Stimulated activated CD4-positive, alpha-beta T cell treated with anti-CD3 and anti-CD28 coated beads, TNF-alpha, amount 100 ng/mL, for 48 hours (primary cell): ENCODE results near the gene TGFB1.
"Not testable (repeated sequence)": the region's sequence is repeated elsewhere in the genome, so short reads cannot be mapped to it uniquely, and the experiment has no call there.

ENCODE experiments used
- DNase-seq, 3 donors: peaks; one replicate each; pipeline ENCODE4 v3.0.0-alpha.2; 2020; ENCODE audit warnings: low read depth in 3 of 3

The TGFB1 gene

DNA sequence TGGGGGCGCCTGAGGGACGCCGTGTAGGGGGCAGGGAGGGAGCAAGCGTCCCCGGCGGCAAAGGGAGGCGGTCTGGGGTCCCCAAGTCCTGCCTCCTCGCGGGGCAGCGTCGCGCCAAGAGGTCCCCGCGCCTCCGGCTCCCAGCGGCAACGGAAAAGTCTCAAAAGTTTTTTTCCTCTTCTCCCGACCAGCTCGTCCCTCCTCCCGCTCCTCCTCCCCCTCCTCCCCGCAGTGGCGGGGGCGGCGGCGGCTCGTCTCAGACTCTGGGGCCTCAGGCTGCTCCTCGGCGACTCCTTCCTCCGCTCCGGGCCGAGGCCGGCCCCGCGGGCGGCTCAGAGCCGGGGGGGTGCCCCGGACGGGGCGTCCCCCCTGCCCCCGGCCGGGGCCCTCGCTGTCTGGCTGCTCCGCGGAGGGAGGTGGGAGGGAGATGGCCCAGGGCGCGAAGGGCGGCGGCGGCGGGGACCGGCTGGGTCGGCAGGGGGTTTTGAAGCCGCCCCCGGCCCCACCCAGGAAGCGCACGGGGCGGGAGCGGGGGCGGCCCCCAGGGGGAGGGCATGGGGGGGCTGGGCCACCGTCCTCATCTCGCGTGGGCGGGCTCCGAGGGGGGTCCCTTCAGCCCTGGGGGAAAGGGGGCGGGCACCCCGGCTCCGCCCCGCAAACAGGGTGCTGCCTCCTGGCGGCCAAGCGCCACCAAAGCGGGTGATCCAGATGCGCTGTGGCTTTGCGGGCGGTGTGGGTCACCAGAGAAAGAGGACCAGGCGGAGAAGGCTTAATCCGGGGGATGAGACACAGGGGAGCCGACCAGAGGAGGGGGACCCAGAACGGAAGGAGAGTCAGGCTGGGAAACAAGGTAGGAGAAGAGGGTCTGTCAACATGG lies at the start of gene TGFB1:
TSS of gene TGFB1 (minus strand) at position 457 of the 877 bp plus-strand sequence. CDS start 878 bp downstream, outside the sequence.
- DNase-seq: peak; percentile 78 to 88 (median 78)

DNA sequence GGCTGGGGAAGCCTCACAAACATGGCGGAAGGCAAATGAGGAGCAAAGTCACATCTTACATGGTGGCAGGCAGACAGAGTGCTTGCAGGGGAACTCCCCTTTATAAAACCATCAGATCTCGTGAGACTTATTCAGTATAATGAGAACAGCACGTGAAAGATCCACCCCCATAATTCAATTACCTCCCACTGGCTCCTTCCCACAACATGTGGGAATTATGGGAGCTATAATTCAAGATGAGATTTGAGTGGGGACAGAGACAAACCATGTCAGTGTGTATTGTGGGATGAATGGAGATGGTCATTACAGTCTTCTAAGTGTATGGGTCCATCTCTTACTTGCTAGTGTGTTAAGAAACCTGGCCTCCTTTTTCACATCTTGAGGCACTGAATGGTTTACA lies 48.3 kb upstream of the TGFB1 start:
- DNase-seq: no peak

DNA sequence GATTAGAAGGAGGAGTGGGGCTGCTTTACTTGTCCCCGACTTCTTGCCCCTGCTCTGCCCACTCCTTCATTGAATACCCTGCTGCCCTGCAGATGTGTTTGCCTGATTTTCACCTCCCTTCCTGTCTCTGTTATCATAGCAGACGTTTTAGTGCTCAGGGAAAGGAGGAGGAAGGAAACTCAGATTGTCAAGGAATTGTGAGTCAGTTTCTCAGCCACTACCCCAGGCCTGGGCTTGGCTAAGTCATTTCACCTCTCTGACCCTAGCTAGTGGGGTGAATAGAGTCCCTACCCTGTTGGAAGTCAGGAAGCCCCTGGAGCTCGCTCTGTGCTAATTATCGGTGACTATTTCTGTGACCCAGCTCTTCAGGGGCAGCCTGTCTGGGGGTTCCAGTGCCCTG lies 47.8 kb upstream of the TGFB1 start:
- DNase-seq: no peak

DNA sequence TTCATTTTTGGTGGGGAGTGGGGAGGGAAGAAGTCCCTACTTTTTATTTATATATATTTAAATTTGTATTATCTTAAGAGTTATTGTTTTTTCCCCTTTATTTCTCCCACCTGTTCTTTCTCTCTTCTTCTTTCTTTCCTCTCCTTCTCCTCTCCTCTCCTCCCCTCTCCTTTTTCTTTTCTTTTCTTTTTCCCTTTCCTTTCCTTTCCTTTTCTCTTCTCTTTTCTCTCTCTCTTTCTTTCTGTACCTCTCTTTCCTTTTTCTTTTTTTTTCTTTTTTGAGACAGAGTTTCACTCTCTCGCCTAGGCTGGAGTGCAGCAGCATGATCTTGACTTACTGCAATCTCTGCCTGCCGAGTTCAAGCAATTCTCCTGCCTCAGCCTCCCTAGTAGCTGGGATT lies 45.8 kb upstream of the TGFB1 start:
- DNase-seq: no peak

DNA sequence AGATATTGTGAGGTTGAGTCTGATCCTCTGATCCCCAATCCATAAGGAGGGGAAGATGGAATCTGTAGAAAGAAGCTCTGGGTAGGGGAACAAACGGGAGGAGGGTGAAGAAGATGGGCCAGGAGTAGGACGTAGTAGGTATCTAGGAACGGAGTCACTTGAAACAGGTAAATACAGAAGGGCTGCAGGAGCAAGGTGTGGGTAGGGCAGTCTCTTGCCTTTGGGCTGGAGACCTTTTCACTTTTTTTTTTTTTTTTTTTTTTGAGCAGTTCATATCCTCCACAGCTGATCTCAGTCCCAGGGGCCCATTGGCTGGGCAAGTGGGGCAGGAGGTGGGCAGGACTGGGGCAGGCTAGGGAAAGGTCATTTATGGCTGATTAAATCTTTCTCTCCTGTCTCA lies 45.4 kb upstream of the TGFB1 start:
- DNase-seq: no peak

DNA sequence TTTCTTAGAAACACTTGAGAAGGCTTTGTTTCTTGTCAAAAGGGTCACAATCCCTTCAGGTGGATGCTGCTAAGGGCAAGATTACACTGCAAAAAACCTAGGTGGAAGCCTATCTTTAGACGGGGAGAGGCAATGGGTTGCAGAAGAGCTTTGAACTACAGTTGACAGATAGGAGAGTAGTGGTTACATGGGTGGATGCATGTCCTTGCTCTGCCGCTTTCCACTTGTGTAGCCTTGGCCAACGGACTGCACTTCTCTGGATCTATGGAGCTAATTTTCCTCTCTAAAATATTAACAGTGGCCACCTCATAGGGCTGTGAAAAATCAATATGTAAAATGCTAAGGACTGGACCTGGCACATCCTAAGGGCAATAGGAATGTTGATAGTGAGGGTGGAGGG lies 44.9 kb upstream of the TGFB1 start:
- DNase-seq: no peak

DNA sequence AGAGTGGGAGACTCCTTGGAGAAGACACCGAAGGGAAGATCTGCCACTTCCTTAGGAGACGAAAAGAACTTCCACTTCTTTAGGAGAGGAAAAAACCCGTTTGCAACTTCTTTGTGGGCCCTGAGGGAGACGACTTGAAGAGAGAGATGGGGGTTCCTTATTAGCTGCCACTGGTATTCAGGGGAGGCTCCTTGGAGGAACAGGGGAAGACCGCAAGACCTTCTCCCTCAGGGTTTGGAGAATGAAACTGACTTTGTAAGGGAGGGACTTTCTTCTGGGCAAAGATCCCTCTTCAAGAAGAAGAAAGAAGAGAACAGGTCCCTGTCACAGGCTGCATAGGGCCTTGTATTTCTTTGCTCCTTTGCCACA lies 44.3 kb upstream of the TGFB1 start:
- DNase-seq: no peak

DNA sequence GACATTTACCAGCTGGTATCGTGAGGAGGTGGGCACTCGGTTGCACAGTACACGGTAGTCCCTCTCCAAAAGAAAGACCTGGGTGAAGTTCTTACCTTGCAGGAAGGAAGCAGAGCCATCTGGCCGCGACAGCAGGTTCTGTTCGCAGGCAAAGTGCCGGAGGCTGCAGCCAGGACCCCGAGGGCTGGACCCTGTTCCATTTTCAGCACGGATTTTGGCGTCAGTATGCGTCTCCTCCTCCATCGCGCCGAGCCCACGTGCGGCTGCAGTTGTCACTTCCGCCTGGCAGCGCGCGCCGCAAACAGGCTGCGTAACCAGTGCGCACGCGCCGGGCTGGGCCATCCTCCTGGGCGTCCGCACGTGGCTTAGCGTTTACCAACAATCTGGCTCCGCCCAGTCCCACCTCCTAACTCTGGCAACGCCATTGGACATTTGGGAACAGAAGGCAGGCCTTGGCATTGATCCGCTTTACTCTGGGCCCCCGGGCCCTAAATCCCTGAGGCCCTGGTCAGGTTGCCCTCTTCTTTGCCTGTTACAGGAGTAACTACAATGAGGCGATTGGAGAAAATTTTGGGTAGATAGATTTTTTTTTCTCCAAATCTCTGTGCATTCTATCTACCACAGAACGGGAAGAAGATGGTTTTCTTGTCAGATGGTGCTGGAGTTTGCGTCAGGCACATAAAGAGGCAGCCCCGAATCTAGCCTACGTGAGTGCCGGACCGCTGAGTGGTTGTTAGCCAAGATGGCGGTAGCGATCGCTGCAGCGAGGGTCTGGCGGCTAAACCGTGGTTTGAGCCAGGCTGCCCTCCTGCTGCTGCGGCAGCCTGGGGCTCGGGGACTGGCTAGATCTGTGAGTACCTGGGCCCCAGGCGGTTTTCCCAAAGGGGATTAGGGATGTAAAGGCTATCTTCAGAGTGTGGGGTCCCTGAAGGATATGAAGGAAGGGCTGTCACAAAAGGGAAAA lies 43.6 kb upstream of the TGFB1 start, which contains the start of the genes BCKDHA and EXOSC5:
TSS of gene BCKDHA (plus strand) at position 733 of the 964 bp plus-strand sequence. CDS start at position 743, 10 bp downstream.
TSS of gene EXOSC5 (minus strand) at position 274 of the 964 bp plus-strand sequence. CDS start at position 243, 31 bp downstream.
- DNase-seq: peak; percentile 96 to 99 (median 98)

DNA sequence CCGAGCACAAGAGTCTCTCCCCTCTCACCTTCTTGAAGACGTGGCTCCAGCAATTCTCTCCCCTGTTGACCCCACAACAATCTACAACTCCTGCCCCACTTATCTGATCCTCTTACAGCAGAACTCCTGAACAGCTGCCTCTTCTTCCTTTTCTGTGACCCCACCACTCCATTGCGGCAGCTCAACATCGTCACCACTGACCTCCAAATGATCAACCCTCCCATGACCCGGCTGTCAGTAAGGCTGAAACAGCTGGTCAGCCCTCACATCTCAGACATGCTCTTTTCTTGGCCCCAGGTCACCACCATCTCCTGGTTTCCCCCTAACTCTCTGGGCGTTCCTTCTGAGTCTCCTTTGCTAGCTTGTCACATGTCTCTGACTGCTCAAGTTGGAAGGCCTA lies 41.6 kb upstream of the TGFB1 start:
- DNase-seq: no peak

DNA sequence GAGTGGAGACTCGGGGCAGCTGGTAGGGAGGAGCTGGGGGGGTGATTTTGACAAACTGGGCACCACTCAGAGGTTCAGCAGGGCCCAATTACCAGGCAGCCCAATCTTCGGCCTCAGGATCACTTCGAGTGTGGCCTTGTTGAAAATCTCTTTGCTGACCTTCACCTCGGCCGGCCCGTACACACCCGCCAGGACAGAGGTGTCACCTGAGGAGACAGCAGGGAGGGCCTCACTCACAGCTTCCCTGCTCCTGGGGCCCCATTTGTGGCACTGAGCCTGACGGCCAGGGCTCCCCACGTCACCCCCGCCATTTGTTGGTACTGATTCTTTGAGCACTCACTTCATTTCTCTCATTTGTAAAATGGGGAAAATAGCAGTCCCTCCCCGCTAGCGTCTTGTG lies 39.1 kb upstream of the TGFB1 start:
- DNase-seq: no peak

DNA sequence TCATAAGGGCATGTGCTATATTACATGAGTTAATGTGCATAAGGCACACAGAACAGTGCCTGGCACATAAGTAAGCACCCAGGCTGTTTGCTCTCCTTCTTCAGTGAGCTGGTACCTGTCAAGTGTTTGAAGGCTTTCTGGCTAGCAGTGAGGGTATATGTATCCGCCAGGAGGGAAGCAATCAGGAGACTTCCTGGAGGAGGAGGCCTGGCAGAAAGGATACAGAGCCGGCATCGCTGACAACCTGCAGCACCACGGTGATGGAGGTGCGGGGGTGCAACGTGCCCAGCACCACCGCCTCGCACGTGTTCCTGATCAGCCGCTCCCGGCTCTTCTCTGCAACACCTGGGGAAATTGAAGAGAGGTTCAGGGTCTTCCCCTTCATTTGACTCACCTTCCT lies 37.9 kb upstream of the TGFB1 start:
- no peak for DNase-seq

DNA sequence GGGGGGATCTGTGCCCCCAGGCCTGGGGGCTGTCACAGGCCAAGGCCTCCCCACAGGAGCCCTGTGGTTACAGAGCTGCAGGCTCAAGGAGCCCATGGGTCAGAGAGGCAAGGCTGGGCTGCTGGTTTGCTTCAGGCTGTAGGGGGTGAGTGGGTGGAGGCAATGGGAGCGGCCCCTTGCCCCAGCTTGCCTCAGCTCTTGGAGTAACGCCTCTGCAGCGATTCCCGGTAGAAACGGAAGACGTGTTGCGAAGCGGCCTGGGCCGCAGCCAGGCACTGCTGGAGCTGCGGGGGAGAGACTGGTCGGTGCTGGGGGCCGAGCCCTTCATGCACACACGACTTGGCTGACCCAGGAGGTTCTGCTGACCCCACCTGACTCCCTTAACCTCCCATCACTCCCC lies 32.7 kb upstream of the TGFB1 start:
- no peak for DNase-seq

DNA sequence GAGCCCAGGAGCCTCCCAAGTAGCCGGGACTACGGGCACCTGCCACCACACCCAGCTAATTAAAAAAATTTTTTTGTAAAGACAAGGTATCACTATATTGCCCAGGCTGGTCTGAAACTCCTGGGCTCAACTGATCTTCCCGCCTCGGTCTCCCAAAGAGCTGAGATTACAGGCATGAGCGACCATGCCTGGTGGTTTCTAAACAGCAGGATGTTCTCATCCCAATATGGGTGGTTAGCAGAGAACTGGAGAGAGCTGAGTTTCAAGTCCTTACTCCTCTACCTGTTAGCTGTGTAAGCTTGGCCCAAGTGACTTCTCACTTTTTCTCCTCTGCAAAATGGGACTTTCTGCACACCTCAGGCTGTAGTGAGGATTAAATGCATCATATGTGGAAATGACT lies 30.6 kb upstream of the TGFB1 start:
- DNase-seq: no peak

DNA sequence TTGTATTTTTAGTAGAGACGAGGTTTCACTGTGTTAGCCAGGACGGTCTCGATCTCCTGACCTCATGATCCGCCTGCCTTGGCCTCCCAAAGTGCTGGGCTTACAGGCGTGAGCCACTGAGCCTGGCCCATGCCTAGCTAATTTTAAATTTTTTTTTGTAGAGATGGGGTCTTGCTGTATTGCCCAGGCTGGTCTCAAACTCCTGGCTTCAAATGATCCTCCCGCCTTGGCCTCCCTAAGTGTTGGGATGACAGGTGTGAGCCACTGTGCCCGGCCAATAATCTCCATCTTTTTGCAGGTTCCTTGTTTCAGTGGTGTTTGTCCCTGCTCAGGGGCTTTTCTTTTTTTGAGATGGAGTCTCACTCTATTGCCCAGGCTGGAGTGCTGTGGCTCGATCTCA lies 27.8 kb upstream of the TGFB1 start:
- DNase-seq: not testable (repeated sequence)

DNA sequence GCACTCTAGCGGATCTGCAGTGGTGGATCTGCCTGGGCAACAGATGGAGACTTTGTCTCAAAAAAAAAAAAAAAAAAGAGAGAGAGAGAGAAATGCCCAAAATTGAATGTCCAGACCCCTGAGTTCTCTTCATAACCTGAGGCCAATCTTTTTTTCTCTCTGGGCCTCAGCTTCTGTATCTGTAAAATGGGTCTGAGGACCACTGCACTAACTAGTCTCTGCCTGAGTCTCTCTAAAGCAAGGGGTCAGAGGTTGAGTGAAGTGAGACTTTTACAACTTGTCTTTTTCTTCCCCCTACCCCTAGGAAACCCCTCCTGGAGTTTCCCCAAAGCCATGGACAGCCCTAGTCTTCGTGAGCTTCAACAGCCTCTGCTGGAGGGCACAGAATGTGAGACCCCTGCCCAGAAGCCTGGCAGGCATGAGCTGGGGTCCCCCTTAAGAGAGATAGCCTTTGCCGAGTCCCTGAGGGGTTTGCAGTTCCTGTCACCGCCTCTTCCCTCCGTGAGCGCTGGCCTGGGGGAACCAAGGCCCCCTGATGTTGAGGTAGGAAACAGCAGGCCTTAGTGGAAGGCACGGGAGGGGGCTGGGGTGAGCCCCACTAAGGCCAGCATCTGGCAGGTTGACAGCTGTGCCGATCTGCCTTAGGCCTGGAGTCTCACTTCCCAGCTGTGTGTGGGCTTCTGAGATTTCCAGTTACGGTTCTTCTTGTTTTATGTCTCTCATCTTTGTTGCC lies 24.4 kb upstream of the TGFB1 start:
- DNase-seq: no peak

DNA sequence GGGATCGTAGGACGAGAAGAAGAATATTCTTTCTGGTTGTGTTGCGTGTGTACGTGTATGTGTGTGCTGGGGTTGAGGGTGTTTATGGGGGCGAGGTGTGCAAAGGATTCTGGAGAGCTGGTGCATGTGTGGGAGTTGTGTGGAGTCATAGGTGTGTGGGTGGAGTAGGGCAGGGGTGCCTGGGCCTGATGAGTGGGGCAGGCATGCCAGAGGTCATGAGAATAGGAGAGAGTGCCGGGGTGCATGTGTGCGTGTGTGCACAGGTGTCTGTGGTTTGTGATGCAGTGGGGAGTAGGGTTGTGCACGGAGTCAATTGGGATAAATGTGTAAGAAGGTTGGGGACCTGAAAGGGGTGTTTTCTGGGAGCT lies 23.3 kb upstream of the TGFB1 start:
- DNase-seq: no peak

DNA sequence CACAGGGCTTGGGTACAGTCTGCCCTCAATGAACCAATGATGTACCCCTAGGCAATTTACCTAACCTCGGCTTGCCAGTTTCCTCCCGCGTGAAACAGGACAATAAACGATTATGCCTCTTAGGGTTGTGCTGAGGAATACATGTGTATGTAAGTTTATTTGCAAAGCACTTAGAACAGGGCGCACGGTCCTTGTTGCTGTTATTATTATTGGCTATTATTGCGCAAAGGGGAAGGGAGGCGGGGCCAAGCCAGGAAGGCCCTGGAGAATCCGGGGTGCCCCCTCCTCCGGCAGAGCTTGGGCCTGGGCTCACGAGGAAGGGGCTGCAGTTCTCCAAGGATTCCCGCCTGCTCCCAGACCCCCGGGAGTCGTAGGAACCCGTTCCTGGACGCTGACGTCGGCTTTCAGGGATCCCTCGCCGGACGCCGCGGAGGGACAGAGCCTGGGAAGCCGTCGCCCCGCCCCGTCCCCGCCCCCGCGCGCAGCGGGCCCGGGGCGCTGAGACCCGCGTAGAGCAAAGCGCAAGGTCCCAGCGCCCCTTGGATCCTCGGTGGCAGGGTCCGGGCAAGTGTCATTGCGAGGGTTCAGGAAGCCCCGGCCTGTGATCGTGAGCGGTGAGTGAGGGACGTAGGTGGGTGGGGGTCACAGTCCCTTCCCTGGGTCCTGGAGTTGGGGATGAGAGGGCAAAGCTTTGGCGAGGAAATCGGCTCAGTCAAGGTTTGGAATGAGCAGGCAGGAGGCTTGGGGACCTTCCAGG lies 22.7 kb upstream of the TGFB1 start, which contains the start of gene TMEM91:
TSS of gene TMEM91 (plus strand) at position 293 of the 757 bp plus-strand sequence. CDS start 1,777 bp downstream, outside the sequence.
- no peak for DNase-seq

DNA sequence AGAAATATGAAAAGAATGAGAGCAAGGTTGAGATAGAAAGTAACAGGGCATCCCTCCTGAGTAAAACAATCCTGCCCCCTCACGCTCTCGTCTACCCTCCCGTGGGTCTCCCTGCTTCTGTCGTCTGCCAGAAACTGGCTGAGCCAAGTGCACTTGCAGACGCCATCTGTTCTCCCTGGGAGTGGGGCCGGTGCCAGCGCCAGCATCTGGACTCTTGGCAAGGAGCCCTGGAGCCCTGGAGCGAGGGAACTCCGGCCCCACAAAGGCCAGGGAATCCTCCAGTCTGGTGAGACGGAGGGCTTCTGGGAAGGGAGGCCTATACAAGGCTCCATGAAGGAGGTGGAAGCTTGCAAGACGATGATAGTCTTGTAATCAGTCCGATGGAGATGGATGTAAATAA lies 20.3 kb upstream of the TGFB1 start:
- DNase-seq: no peak

DNA sequence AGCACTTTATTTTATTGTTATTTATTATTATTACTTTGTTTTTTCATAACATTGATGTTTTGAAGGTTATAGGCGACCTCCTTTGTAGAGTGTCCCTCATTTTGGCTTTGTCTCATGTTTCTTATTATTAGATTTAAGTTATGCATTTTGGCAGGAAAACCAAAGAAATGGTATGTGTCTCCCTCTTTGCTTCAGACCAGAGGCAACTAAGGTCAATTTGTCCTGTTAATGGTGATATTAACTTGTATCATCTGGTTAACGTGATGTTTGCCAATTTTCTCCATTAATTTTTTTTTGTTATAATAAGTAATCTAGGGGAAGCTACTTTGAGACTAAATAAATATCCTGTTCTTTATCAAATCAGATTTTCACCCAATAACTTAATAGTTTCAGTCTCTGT lies 18.8 kb upstream of the TGFB1 start:
- no peak for DNase-seq

DNA sequence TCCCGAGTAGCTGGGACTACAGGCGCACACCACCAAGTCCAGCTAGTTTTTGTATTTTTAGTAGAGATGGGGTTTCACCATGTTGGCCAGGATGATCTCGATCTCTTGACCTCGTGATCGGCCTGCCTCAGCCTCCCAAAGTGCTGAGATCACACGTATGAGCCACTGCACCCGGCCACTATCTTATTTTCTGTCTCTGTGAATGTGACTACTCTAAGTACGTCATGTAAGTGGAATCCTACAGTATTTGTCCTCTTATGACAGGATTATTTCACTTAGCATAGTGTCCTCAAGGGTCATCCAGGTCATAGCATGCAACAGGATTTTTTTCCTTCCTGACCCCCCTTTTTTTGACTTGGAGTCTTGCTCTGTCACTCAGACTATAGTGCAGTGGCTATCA lies 17.8 kb upstream of the TGFB1 start:
- DNase-seq: no peak

DNA sequence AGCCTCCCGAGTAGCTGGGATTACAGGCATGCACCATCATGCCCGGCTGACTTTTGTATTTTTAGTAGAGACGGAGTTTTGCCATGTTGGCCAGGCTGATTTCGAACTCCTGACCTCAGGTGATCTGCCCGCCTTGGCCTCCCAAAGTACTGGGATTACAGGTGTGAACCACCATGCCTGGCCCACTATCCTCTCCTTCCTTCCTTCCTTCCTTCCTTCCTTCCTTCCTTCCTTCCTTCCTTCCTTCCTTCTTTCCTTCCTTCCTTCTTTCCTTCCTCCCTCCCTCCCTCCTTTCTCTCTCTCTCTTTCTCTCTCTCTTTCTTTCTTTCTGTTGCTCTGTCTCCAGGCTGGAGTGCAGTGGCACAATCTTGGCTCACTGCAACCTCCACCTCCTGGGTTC lies 17.4 kb upstream of the TGFB1 start:
- not testable (repeated sequence) for DNase-seq
